ENCODE measurements around the gene MRM2. TPM values are rescaled to one million over a fixed set of nuclear protein-coding genes. Genes with fewer than 3 reads are reported as not detected.

Gene MRM2
- total RNA-seq, 1 experiment from 2014 or later, result 32.1 TPM

DNA sequence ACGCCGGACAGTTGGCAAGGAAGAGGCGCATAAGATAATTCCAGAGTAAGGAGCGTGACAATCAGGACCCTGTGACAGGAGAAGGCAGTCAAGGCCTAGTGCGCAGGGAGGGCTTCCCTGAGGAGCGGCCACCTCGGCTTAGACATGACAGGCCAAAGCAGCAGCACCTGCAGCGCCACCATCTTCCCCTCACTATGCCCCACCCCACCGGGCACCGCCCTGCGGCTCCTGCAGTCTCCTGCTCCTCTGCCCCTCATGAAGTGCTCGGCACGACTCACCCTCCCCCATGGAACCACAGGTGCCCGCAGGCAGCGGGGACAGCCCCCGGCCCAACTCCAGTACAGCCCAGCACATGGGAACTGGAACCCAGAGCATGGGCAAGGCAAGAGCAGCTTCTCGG is 21.1 kb downstream of the MRM2 start:
- no TSS peak for BruUV-seq (replicated peaks)

DNA sequence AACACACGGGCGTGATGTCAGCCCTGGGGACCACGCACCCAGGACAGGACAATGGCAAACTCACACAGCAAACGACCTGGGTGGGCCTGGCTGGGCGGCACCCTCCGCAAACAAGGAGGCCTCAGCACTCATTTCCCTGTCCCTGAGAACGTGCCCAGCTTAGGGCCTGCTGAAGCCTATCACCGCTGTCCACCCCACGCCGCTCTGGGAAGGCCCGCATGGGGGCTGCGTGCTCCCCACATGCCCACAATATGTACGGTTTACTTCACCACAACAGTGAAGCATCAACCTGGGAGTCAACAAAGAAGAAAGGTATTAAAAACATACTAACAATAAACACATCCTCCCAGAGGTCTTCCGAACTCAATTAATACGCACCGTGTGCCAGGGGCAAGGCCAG is 21.5 kb downstream of the MRM2 start:
- Mint-ChIP-seq H3K4me1 (ENCODE audit: insufficient read depth, unreplicated experiment) (peaks cover 21% of the 10 kb centered on the region), H3K9me3 (ENCODE audit: unreplicated experiment) (no peaks in the 10 kb centered on the region), H3K4me3 (ENCODE audit: unreplicated experiment) (no peak overlapping the region), H3K27me3 (ENCODE audit: insufficient read depth, unreplicated experiment) (no peaks in the 10 kb centered on the region), H3K36me3 (ENCODE audit: insufficient read depth, unreplicated experiment) (peaks cover 59% of the 10 kb centered on the region), H3K27ac (ENCODE audit: low read depth, unreplicated experiment) (no peak overlapping the region)
- CTCF ChIA-PET, result interaction anchor here (0.6 kb wide), 1 partner anchor 379 kb away, joined by 4 read pairs; no protein-coding TSS in a partner anchor
- no TSS peak for BruUV-seq (replicated peaks)
- TF ChIP-seq, protein P1, sequence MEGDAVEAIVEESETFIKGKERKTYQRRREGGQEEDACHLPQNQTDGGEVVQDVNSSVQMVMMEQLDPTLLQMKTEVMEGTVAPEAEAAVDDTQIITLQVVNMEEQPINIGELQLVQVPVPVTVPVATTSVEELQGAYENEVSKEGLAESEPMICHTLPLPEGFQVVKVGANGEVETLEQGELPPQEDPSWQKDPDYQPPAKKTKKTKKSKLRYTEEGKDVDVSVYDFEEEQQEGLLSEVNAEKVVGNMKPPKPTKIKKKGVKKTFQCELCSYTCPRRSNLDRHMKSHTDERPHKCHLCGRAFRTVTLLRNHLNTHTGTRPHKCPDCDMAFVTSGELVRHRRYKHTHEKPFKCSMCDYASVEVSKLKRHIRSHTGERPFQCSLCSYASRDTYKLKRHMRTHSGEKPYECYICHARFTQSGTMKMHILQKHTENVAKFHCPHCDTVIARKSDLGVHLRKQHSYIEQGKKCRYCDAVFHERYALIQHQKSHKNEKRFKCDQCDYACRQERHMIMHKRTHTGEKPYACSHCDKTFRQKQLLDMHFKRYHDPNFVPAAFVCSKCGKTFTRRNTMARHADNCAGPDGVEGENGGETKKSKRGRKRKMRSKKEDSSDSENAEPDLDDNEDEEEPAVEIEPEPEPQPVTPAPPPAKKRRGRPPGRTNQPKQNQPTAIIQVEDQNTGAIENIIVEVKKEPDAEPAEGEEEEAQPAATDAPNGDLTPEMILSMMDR (IDR thresholded peaks at IDR 0.05; ENCODE audit: unreplicated experiment), result no peak
- POLR2A ChIA-PET, result no interaction called here
- intact Hi-C loops (cut with micrococcal nuclease), result no loop called here
- DNase-seq (ENCODE audit: unreplicated experiment), result no peak

More for the DNA sequence above, 21.1 kb downstream of the MRM2 start:
- Mint-ChIP-seq H3K27ac (ENCODE audit: low read depth, unreplicated experiment) (no peak overlapping the region), H3K4me1 (ENCODE audit: insufficient read depth, unreplicated experiment) (peaks cover 21% of the 10 kb centered on the region), H3K4me3 (ENCODE audit: unreplicated experiment) (no peak overlapping the region), H3K36me3 (ENCODE audit: insufficient read depth, unreplicated experiment) (peaks cover 58% of the 10 kb centered on the region), H3K9me3 (ENCODE audit: unreplicated experiment) (no peaks in the 10 kb centered on the region), H3K27me3 (ENCODE audit: insufficient read depth, unreplicated experiment) (no peaks in the 10 kb centered on the region)
- TF ChIP-seq, protein P1 (IDR thresholded peaks at IDR 0.05; ENCODE audit: unreplicated experiment), result no peak
- CTCF ChIA-PET, result interaction anchor here (1.8 kb wide), 1 partner anchor 11 kb away, joined by 6 read pairs; no protein-coding TSS in a partner anchor
- POLR2A ChIA-PET, result no interaction called here
- DNase-seq (ENCODE audit: unreplicated experiment), result no peak
- intact Hi-C loops (cut with micrococcal nuclease), result no loop called here

DNA sequence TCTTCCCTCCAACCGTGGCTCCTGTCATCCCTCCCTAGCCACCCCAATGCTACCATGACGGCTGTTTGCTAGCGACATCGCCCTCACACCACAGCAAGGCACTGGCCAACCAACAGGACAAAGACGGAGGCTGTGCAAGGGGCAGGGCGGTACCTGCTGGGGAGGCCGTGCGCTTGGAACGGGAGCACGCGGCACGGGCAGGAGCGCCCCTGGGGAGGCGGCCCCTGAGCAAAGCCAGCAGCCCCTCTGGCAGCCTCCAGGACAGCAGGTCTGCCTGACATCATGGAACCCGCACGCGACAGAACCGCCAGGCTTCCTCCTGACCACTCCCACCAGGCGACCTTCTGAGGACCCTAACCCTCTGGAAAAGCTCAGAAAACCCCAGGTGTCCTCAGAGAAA is 22.0 kb downstream of the MRM2 start:
- intact Hi-C loops (cut with micrococcal nuclease), result no loop called here
- CTCF ChIA-PET, result interaction anchor here (0.6 kb wide), 1 partner anchor 380 kb away, joined by 4 read pairs; no protein-coding TSS in a partner anchor
- H3K4me3 Mint-ChIP-seq (ENCODE audit: unreplicated experiment), result no peak overlapping the region
- BruUV-seq (replicated peaks), result no TSS peak
- POLR2A ChIA-PET, result no interaction called here
- H3K36me3 Mint-ChIP-seq (ENCODE audit: insufficient read depth, unreplicated experiment), result peaks cover 61% of the 10 kb centered on the region
- no peak for DNase-seq (ENCODE audit: unreplicated experiment)
- H3K9me3 Mint-ChIP-seq (ENCODE audit: unreplicated experiment), result no peaks in the 10 kb centered on the region
- H3K27ac Mint-ChIP-seq (ENCODE audit: low read depth, unreplicated experiment), result no peak overlapping the region
- TF ChIP-seq, protein P1 (IDR thresholded peaks at IDR 0.05; ENCODE audit: unreplicated experiment), result no peak
- H3K27me3 Mint-ChIP-seq (ENCODE audit: insufficient read depth, unreplicated experiment), result no peaks in the 10 kb centered on the region
- H3K4me1 Mint-ChIP-seq (ENCODE audit: insufficient read depth, unreplicated experiment), result peaks cover 17% of the 10 kb centered on the region

DNA sequence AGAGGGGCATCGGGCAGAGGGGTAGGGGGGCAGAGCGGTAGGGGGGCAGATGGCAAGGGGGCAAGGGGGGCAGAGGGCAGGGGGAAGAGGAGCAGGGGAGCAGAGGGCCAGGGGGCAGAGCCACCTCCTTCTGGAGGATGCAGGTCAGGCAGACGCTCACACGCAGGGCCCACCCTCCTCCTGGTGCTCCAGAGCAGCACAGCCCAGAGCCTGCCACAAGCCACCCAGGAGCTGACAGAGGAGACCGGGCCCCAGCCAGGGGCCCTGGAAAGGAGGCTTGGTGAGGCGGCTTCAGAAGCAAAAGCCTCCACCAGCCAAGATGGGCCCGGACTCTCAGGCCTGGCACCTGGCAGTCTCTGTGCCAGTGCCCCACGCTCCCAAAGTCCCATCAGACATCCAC is 22.4 kb downstream of the MRM2 start:
- no peak overlapping the region for H3K4me3 Mint-ChIP-seq (ENCODE audit: unreplicated experiment)
- intact Hi-C loops (cut with micrococcal nuclease), result no loop called here
- no peak for DNase-seq (ENCODE audit: unreplicated experiment)
- TF ChIP-seq, protein P1 (IDR thresholded peaks at IDR 0.05; ENCODE audit: unreplicated experiment), result no peak
- POLR2A ChIA-PET, result no interaction called here
- H3K27ac Mint-ChIP-seq (ENCODE audit: low read depth, unreplicated experiment), result no peak overlapping the region
- CTCF ChIA-PET, result no interaction called here
- H3K4me1 Mint-ChIP-seq (ENCODE audit: insufficient read depth, unreplicated experiment), result peaks cover 13% of the 10 kb centered on the region
- no TSS peak for BruUV-seq (replicated peaks)
- peaks cover 65% of the 10 kb centered on the region for H3K36me3 Mint-ChIP-seq (ENCODE audit: insufficient read depth, unreplicated experiment)
- no peaks in the 10 kb centered on the region for H3K9me3 Mint-ChIP-seq (ENCODE audit: unreplicated experiment)
- H3K27me3 Mint-ChIP-seq (ENCODE audit: insufficient read depth, unreplicated experiment), result no peaks in the 10 kb centered on the region

All from MCF 10A (cell line).